ENCODE data around the gene GTPBP8.

DNA sequence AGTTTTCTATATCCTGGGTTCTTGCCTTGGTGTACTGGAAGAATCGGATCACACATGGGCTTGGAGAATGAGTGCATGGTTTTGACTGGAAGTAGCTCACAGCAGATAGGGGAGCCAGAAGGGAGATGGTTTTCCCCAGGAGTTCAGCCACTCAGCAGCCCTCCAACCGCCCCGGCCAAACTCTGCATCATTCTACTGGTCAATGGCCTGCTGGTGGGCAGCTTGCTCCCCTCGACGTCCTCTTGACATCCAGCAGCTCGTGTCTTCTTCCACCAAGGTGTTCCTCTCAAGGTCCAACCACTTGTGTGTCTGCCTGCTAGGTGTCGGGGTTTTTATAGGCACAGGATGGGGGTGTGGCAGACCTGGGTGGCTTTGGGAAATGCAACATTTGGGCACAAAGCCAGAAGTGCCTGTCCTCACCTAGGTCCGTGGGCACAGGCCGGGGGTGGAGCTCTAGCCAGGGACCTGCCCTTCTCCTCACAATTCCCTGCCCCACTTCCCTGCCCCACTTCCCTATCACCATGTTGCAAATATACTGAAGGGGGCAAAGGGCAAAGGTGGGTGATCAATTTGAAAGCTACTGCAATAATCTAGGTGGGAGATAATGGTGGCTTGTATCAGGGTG is 3.0 kb upstream of the GTPBP8 start:
- TF ChIP-seq, protein P1, sequence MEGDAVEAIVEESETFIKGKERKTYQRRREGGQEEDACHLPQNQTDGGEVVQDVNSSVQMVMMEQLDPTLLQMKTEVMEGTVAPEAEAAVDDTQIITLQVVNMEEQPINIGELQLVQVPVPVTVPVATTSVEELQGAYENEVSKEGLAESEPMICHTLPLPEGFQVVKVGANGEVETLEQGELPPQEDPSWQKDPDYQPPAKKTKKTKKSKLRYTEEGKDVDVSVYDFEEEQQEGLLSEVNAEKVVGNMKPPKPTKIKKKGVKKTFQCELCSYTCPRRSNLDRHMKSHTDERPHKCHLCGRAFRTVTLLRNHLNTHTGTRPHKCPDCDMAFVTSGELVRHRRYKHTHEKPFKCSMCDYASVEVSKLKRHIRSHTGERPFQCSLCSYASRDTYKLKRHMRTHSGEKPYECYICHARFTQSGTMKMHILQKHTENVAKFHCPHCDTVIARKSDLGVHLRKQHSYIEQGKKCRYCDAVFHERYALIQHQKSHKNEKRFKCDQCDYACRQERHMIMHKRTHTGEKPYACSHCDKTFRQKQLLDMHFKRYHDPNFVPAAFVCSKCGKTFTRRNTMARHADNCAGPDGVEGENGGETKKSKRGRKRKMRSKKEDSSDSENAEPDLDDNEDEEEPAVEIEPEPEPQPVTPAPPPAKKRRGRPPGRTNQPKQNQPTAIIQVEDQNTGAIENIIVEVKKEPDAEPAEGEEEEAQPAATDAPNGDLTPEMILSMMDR (IDR thresholded peaks at IDR 0.05) = no peak
- TF ChIP-seq POLR2A (IDR thresholded peaks at IDR 0.05) (no peak), POLR2AphosphoS5 (IDR thresholded peaks at IDR 0.05) (no peak)

Data from prostate gland (tissue), 2 donors.